ENCODE data around the gene RSAD1.

GRCh38 chr17:50469671-50470305 lies 8.9 kb upstream of the RSAD1 start:
- no peak for TF ChIP-seq CTCF (IDR thresholded peaks at IDR 0.05; ENCODE audit: low read depth, low read length, poor library complexity, severe bottlenecking)
- no peak for TF ChIP-seq EZH2phosphoT487 (IDR thresholded peaks at IDR 0.05; ENCODE audit: borderline replicate concordance, low read length)
